ENCODE results near the gene KCNE5. TPM values are rescaled to one million over a fixed set of nuclear protein-coding genes. Genes with fewer than 3 reads are reported as not detected.
"Not testable (repeated sequence)": the region's sequence is repeated elsewhere in the genome, so short reads cannot be mapped to it uniquely, and the experiment has no call there.

KCNE5 gene
- total RNA-seq, 1 experiment from 2014 or later: 0.23 TPM

DNA sequence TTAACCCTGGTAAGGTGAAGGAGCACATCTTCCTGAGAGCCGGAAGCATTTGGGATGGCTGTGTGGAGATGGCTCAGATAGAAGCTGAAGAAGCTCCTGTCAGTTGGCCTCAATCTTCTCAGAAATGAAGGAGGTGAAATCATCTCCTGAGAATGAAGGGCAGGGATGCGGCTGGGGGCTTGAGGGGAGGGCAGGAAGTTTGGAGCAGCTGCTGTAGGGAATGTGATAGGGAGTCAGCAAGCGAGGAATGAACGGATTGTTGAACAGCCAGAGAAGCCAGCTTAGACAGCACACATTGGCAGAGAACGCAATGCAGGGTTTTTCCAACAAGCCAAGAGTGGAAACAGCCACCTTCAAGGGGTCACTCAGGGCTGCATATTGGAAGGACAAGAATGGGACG, 10.0 kb downstream of the KCNE5 start:
- no peak for DNase-seq (ENCODE audit: low spot score)

DNA sequence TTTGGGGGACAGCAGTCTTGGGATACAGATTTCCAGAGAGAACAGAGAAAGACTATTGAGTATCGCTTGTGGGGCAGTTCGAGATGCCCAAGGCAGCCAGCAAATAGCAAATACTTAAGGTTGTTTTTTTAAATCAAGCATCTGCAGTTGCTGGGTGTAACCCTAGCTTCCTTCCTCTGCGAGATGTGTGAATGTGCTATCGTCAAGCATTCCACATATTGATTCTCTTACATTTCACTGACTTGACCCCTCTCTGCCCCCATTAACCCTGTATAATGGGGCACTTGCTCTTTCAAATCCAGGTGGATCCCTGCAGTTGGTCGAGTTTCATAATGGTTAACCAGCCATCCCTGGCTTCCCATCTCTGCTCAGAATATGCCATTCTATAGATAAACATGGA, 23.5 kb downstream of the KCNE5 start:
- DNase-seq (ENCODE audit: low spot score): no peak

DNA sequence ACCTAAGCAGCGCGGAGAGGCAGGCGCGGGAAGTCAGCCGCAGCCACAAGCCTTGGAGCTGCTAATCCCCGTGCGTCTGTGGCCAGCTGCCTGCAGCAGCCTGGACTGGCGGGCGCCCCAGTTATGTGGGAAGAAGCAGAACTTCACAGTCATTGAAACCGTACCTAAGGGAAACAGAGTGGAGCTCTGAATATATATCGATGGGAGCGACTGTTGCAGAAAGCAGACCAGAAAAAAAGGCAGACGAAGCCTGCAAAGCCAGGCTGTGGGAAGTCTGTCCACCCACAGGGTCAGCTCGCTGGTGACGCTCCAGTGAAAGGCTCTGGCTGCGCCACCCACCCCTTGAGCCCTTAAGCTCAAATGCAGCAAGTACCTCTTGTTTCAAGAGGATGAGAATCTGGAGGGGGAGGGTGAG, 24.7 kb downstream of the KCNE5 start:
- no peak for DNase-seq (ENCODE audit: low spot score)

DNA sequence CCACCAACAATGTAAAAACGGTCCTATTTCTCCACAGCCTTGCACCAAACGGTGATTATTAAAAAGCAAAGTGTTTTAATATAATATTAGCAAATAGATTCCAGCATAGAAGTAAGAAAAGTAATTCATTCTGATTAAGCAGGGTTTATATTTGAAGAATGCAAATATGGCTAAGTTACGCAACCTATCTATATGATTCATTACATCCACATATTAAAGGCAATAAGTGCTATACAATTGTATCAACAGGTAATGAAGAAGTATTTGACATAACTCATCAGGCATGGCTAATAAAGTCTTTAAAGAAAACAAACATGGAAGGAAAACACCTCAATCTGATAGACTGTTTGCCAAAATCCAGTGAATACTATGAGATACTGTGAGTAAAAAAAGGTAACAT, 29.0 kb downstream of the KCNE5 start:
- no peak for DNase-seq (ENCODE audit: low spot score)

- no peak for DNase-seq (ENCODE audit: low spot score)
Measured at GRCh38 chrX:109590176-109590575, 34.8 kb downstream of the KCNE5 start.

DNA sequence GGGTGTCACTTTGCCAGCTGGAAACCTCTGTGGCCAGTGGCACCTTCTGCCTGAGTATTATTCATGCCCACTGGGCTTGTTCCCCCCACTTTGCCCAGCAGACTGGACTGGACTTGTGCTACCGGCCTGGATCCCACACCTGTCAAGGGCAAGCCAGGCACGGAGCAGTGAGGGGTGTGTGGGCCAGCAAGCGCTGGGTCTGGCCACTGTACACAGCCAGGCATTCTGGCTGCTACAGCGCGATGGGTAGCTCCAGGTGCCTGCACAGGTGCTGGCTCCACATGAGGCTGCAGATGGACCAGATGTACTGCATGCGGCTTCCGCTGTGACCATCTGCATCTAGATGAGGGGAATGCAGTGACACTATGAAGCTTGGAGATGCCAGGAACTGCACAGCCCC, 39.5 kb downstream of the KCNE5 start:
- no peak for DNase-seq (ENCODE audit: low spot score)

DNA sequence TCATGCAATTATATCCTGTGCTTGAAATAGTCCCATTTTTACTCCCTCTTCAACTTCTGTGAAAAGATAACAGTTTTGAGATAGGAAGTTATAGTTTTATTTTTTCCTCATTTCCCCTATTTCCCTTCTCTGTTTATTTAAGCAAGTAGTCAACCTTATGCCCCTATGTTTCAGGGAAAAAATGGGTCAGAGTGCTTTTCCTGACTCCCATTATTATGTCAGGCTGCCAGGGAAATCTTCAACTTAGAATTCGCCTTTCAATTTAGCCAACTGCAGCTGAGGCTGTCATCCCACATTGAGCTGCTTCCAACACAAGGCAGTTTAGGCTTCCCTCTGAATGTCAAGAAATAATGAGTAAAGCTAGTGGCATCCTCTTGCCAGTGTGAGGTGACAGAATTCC, 46.1 kb downstream of the KCNE5 start:
- DNase-seq (ENCODE audit: low spot score): no peak

DNA sequence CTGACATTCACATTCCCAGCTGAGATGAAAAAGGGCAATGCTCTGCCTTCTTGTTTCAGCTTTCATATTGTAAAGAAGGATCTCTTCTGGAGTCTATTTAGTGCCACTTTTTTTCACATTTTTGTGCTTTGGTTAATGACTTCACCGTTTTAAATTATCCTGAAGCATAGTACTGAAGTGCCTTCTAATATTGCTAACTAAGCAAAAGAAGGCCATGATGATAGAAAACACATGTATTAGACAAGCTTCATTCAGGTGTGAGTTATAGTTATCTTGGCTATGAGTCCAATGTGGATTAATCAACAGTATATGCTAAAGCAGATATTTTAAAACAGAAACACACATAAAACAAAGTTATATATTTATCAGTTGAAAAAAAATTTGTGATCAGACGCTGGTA, 47.9 kb downstream of the KCNE5 start:
- DNase-seq (ENCODE audit: low spot score): no peak

- DNase-seq (ENCODE audit: low spot score): not testable (repeated sequence)
Measured at GRCh38 chrX:109576083-109576482, 48.9 kb downstream of the KCNE5 start.

Small RNA genes lying within 50 kb of the gene (small RNA-seq; reads per million reads assigned to genes)
- not detected for gene AL118496.2

Other genes starting within 250 kb of the KCNE5 start
- not detected in 2 replicates for gene GUCY2F, start 143.1 kb downstream of the KCNE5 start, total RNA-seq (2014; rRNA removed; shearing (Covaris generic))
- 4.7 and 5.1 TPM in 2 replicates for gene NXT2, start 88.3 kb downstream of the KCNE5 start, total RNA-seq (2014; rRNA removed; shearing (Covaris generic))
- gene ACSL4, start 108.1 kb upstream of the KCNE5 start, total RNA-seq (2014; rRNA removed; shearing (Covaris generic)): 30.2 and 37.8 TPM in 2 replicates